ENCODE data around the gene CALML5.

The CALML5 gene

DNA sequence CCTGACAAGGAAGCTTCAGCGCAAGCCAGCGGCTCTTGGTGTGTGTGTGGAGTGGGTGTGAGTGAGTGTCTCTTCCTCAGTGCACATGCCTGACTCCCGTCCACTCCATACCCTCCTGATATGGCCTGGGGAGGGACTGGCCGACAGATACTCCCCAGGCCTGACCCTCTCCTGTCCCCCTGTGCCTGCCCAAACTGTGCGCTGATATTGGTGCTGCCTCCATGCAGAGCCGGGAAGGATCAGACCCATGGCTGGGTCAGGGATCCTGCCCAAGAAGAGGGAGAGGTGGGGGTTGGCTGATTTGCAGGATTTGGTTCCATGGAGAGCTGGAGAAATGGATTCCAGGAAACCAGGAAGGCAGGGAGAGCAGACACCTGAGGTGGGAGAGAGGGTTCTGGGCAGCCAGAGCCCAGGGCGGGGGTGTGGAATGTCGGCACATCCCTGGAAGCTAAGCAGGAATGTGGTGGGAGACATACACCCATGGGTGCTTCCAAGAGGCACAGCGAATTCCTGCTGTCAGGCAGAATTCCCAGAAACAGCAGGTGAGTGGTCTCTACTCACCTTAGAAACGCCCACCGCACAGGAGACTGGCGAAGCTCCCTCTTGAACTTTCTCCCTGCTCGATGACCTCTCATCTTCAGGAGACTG, 6.3 kb downstream of the CALML5 start:
- no peak for DNase-seq (ENCODE audit: extremely low read depth, low read depth)
- no peak for TF ChIP-seq CTCF (IDR thresholded peaks at IDR 0.05; ENCODE audit: low read depth, low read length)

DNA sequence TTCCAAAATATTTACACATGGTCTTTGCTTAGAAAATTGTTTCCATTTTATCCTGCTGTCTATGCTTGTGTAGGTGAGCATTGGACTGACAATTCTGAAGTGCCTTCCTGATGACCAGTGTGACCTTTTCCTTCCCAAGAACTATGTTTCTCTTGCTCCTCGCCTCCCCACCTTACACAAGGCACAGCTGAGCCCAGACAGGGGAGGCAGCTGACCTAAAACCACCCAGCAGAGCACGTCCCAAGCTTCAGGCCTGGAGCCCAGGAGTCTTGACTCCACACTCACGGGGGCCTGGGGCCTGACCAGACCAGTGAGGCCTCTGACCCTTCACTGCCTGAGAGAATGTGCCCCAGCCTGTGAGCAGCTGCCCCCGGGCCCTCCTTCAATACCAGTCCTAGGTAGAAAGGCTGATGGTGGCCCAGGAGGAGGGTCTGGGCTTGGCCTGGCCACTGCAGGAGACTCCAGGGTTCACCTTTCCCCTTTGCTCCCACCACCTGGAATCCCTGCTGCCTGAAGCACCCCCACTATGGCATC, 7.0 kb downstream of the CALML5 start:
- DNase-seq (ENCODE audit: extremely low read depth, low read depth), result no peak
- TF ChIP-seq CTCF (IDR thresholded peaks at IDR 0.05; ENCODE audit: low read depth, low read length), result no peak

- DNase-seq (ENCODE audit: extremely low read depth, low read depth), result no peak
- TF ChIP-seq CTCF (IDR thresholded peaks at IDR 0.05; ENCODE audit: low read depth, low read length), result no peak
These were observed 7.9 kb downstream of the CALML5 start for GRCh38 chr10:5491477-5491876.

GRCh38 chr10:5490698-5491464, 8.5 kb downstream of the CALML5 start:
- no peak for DNase-seq (ENCODE audit: extremely low read depth, low read depth)
- no peak for TF ChIP-seq CTCF (IDR thresholded peaks at IDR 0.05; ENCODE audit: low read depth, low read length)

DNA sequence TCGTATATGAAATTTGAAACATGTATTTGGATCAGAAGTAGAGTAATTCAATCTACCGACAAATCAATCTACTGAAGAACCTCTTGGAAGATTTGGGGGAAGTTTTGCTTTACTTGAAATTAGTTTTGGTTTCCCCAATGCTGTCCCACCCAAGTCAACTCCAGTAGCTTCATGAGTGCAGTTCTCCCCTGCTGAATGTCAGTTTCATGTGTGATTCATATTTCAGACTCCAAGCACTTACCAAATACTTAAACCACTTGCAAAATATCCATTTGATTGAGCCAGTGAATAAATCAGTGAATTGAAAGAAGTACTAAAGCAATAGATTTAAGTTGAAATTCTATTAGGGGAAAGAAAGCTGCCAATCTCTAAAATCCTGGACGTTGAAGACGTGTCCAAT, 9.3 kb downstream of the CALML5 start:
- DNase-seq (ENCODE audit: extremely low read depth, low read depth), result no peak
- TF ChIP-seq CTCF (IDR thresholded peaks at IDR 0.05; ENCODE audit: low read depth, low read length), result no peak

DNA sequence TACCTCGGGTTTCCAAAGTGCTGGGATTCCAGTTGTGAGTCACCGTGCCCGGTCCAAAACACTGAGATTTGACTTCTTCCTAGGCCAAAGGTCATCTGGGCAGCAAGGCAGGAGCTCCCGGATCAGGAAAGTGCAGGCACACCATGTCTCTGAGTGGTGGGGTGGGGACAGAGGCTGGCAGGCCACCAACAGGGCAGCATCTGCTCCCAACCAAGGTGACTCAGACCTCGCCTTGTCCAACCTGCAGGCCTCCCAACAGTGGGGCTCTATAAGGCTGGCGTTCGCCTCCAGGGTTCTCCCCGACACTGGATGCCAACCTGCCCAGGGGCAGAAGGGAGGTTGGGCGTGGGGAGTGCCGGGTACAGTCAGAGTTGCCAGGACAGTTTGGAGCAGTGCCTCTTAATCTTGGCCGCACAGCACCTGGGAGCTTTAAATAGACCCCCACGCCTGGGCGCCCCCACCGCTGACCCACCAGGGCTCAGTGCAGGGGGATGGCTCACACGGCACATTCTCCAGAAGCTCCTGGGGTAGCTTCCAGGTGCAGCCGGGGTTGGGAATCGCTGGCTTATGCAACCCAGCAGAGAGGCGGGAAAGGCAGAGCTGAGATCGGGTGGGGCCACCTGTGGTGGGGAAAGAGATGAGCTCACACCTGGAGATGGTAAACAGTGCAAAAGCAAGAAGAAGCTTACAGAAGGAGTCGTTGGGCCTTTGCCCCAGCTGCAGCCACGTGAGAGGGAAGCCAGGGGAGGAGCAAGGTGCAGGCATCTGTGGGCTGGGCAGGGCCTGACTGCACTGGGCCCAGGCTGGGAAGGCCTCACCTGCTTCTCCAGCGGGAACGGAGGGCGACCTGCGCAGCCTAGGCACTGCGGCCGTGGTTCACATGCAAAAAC, 10.9 kb downstream of the CALML5 start:
- DNase-seq (ENCODE audit: extremely low read depth, low read depth), result no peak
- no peak for TF ChIP-seq CTCF (IDR thresholded peaks at IDR 0.05; ENCODE audit: low read depth, low read length)
